ENCODE measurements around the gene RBM4B.

RBM4B gene

DNA sequence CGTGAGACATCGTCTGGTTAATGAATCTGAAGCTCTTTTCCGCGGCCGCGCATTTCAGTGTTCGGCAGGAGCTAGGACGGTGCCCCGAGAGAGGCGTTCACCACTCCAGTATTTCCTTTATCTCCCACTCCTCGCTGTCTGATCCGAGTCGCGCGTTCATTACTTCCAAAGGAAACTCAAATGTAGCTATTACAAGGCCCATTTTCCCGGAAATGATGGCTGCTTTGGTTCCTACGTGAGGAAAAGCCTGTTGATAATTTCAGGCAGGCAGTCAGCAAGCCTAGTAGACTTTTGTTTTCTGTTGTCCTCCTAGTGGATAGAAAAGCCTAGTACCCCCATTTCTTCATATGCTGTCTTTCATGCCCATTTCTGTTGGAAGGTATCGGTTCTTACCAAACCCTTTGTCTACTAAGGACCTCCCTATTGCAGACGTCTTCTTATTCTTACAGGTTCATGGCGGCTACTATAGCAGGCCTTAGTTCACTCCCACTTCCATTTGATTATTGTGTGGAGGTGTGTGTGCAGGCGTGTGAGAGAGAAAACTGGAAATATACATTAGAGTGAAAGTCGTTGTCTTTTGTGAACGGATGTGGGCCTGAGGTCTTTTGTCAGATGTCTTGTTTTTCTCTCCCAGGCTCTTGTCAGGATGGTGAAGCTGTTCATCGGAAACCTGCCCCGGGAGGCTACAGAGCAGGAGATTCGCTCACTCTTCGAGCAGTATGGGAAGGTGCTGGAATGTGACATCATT, 38.4 kb downstream of the RBM4B start:
- peak; percentile 33 for DNase-seq

DNA sequence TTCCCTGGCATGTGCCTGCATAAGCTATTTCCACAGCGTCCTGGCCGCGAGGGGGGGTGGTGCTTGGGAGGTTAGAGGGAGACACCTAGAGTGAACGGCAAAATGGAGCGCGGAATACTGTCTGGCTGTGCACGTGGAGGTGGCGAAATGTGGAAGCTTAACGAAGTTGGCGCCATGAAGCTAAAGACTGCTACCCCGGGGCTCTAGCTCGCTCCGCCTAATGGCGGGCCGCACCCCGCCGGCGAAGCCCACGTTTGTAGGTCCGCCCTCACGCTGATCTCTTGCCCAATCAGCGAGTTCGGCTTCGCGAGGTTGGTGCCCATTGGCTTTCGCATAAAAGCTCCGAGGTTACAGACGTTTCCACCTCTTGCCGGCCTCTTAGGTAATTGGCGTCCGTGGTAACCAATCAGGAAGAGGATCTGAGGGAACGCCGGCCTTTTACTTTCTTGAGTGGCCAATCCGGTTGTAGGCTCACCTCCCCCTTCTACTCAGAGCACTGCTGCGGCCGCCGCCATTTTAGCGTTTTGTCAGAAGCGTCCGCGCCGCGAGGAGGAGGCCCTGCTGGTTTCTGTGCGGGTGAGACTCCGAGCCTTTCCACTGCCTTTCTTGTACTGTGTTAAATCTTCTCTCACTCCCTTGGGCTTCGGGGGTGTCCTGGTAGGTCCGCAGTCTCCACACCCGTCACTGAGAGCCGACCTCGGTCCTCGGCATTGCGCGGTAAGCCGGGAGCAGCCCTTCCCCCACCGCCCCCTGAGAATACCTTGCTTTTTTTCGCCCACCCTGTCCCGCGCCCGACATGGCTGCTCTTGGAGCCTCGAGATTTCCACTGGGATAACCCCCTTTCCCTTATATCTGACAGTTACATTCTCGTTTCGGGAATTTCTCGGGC, 39.3 kb downstream of the RBM4B start, which contains the start of gene RBM4:
Gene RBM4 (plus strand): TSS at position 527 of the 889 bp plus-strand sequence. CDS start 1,009 bp downstream, outside the sequence.
- peak; percentile 100 for DNase-seq

GRCh38 chr11:66637557-66638176, 40.0 kb downstream of the RBM4B start:
- no peak for DNase-seq

GRCh38 chr11:66636411-66636810, 41.3 kb downstream of the RBM4B start:
- DNase-seq = no peak

DNA sequence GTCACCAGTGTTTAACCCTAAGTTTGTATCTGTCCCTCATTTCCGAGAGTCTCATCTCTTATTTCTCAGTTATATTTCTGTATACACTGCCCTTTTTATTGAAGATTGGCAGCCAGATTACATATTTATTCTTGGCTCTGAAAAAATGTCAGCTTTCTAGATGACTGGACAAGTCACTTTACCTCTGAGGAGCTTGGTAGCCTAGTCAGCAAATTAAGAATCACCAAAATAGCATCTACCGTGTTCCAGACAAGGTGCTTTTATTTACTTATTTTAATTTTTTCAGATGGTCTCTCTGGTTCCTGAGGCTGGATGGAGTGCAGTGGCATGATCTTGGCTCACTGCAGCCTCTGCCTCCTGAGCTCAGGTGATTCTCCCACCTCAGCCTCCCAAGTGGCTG, 44.7 kb downstream of the RBM4B start:
- no peak for DNase-seq

- no peak for DNase-seq
Observed at GRCh38 chr11:66631883-66632282, 45.8 kb downstream of the RBM4B start.

- no peak for DNase-seq
Observed at GRCh38 chr11:66629356-66629755, 48.3 kb downstream of the RBM4B start.

DNA sequence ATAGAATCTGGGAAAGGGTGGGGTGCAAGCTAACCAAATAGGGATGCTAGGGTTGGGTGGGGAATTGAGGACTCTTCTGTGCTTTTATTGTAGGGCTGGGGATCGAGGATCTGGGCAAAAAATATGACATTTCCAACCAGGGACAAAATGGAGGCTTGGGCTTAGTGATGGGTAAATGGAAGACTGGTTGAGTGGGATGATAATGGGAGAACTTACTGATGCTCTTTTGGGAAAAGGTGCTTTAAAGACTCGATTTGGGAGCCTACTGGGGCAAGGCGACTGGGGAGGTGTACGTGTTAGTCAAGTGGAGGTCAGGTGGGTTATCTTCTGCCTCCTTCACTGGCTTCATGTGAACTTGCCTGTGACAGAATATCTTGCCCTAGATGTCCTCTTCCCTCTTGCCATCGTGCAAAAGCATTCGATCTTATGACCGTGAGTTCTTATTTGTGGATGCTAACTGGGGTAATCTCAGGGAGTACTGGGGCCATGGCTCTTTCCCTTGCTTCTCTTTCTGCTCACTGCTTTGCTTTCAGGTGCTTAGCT, 49.6 kb downstream of the RBM4B start:
- DNase-seq = no peak

DNA sequence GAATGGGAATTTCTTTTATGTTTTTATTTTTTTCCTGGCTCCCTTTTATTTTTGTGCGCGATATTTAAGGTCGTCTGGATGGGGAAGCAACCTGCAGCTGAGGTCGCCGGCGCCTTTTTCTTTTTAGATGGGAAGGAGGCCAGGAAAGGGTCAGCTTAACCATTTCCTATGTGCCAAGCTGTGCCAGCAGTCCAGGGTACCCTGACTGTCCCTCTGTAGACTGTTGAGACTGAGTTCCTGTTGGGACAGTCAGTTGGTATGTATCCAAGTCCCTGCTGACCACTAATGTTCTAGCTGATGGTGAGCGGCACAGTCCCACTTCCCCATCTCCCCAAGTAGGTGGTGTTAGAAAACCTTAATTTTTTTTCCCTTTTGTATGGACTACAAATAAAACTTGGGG, 50.8 kb downstream of the RBM4B start:
- DNase-seq = no peak

DNA sequence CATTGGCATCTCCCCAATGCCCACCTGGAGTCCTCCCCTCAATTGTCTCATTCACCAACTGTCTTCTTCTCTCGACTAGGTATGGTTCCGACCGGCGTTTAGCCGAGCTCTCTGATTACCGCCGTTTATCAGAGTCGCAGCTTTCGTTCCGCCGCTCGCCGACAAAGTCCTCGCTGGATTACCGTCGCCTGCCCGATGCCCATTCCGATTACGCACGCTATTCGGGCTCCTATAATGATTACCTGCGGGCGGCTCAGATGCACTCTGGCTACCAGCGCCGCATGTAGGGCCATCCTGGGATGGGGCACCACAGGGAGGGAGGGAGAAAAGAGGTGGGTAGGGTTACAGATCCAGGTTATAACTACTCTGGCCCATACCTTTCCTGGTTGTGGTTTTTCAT, 51.3 kb downstream of the RBM4B start:
- DNase-seq = no peak

GRCh38 chr11:66625752-66626149, 51.9 kb downstream of the RBM4B start:
- no peak for DNase-seq

DNA sequence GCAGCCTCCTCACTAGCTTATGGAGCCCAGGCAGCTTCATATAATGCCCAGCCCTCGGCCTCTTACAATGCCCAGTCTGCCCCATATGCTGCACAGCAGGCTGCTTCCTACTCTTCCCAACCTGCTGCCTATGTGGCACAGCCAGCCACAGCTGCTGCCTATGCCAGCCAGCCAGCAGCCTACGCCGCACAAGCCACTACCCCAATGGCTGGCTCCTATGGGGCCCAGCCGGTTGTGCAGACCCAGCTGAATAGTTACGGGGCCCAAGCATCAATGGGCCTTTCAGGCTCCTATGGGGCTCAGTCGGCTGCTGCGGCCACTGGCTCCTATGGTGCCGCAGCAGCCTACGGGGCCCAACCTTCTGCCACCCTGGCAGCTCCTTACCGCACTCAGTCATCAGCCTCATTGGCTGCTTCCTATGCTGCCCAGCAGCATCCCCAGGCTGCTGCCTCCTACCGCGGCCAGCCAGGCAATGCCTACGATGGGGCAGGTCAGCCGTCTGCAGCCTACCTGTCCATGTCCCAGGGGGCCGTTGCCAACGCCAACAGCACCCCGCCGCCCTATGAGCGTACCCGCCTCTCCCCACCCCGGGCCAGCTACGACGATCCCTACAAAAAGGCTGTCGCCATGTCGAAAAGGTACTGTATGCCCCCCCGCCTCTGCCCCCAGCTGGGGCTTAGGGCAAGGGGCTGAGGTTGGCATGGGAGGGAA, 52.5 kb downstream of the RBM4B start:
- no peak for DNase-seq

DNA sequence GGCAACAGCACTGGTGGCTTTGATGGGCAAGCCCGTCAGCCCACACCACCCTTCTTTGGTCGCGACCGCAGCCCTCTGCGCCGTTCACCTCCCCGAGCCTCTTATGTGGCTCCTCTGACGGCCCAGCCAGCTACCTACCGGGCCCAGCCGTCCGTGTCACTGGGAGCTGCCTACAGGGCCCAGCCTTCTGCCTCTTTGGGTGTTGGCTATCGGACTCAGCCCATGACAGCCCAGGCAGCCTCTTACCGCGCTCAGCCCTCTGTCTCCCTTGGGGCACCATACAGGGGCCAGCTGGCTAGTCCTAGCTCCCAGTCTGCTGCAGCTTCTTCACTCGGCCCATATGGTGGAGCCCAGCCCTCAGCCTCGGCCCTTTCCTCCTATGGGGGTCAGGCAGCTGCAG, 53.2 kb downstream of the RBM4B start:
- DNase-seq = no peak

- peak; percentile 28 for DNase-seq
Observed at GRCh38 chr11:66619080-66619554, 58.6 kb downstream of the RBM4B start.

GRCh38 chr11:66617155-66617834, 60.4 kb downstream of the RBM4B start:
- no peak for DNase-seq

DNA sequence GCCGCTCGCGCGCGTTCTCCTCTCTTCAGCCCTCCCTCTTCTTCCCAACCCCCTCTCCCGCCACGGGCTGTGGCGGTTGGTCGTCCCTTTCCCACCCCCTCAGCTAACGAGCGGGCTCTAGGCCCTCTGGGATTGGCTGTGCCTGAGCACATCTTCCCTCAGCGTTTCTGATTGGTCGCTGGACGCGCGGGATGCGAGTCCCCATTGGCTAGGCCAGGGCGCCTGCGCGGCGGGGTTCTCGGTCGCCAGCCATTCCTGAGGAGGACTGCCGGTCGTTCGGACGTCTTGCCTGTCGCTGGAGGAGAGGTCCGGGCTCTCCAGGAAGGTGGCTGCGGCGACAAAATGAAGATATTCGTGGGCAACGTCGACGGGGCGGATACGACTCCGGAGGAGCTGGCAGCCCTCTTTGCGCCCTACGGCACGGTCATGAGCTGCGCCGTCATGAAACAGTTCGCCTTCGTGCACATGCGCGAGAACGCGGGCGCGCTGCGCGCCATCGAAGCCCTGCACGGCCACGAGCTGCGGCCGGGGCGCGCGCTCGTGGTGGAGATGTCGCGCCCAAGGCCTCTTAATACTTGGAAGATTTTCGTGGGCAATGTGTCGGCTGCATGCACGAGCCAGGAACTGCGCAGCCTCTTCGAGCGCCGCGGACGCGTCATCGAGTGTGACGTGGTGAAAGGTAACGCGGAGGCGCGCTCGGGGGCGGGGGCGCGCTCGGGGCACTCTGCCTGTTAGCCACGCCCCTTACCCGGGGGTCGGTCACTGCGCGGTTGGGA, 61.1 kb downstream of the RBM4B start, which contains the start of gene RBM14:
Gene RBM14 (plus strand): TSS at position 252 of the 776 bp plus-strand sequence. CDS start 91 bp downstream, at position 343.
- peak; percentile 100 for DNase-seq

All from fibroblast of skin of right biceps (primary cell).